ENCODE measurements around the gene SCFD1.

SCFD1 gene

DNA sequence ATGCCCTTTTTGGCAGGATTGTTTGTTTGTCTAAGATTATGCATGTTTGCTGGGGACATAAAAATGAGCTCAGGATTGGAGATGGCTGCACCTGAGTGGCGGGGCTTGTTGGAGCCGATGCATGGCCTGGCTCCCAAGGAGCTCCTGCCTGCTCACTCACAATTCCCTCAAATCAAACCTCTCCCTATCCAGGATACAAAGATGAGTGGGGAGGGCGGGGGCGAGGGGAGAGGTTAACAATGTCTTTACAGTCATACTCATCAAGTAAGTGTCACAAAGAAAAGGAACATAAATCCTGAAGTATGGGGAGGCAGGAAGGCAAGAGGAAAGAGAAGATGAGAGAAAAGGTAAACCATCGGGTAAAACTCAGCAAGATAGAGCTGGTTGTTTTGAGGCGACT is 148.3 kb downstream of the SCFD1 start:
- H3K4me3 ChIP-seq (ENCODE audit: low read depth, low read length): no peak overlapping the region
- TF ChIP-seq, protein P1, sequence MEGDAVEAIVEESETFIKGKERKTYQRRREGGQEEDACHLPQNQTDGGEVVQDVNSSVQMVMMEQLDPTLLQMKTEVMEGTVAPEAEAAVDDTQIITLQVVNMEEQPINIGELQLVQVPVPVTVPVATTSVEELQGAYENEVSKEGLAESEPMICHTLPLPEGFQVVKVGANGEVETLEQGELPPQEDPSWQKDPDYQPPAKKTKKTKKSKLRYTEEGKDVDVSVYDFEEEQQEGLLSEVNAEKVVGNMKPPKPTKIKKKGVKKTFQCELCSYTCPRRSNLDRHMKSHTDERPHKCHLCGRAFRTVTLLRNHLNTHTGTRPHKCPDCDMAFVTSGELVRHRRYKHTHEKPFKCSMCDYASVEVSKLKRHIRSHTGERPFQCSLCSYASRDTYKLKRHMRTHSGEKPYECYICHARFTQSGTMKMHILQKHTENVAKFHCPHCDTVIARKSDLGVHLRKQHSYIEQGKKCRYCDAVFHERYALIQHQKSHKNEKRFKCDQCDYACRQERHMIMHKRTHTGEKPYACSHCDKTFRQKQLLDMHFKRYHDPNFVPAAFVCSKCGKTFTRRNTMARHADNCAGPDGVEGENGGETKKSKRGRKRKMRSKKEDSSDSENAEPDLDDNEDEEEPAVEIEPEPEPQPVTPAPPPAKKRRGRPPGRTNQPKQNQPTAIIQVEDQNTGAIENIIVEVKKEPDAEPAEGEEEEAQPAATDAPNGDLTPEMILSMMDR (IDR thresholded peaks at IDR 0.05; ENCODE audit: low read depth, low read length): no peak

DNA sequence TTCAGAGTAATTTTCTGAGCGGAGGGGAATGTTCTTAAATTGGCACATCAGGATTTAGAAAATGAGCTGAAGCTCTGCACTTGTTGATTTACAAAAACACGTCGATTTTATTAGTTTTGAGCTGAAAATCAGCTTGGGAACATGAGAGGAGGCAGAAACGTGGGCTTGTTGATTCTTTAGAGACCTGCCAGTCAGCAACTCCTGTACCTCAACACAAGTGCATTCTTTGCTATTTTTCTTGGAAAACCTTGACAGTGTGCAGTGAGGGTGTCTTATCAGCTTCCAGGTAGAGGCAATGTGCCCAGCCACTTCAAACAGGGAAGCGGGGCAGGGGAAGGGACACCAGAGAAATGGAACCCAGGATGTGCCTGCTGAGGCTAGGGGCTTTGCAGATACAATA is 149.5 kb downstream of the SCFD1 start:
- TF ChIP-seq, protein P1 (IDR thresholded peaks at IDR 0.05; ENCODE audit: low read depth, low read length): no peak
- no peak overlapping the region for H3K4me3 ChIP-seq (ENCODE audit: low read depth, low read length)

DNA sequence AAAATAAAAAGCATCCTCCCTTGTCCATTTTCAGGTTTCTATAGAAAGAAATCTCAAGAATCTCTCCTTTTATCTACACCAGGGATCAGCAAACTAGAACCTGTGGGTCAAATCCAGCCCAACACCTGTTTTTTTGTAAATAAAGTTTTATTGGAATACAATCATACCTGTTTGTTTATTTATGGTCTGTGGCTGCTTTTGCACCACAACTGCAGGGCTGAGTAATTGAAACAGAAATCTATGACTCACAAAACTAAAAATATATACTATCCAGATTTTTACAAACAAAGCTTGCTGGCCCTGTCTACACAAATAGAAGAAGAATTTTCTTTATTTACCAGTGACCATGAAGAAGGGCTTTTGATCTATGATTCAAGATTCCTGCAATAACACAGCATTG is 157.1 kb downstream of the SCFD1 start:
- TF ChIP-seq, protein P1 (IDR thresholded peaks at IDR 0.05; ENCODE audit: low read depth, low read length): no peak

More for the DNA sequence above, 157.1 kb downstream of the SCFD1 start:
- no peak overlapping the region for H3K4me3 ChIP-seq (ENCODE audit: low read depth, low read length)
